Measurements from ENCODE around the gene ZNF276. TPM values are rescaled to one million over a fixed set of nuclear protein-coding genes. Genes with fewer than 3 reads are reported as not detected.

ZNF276 gene, protein sequence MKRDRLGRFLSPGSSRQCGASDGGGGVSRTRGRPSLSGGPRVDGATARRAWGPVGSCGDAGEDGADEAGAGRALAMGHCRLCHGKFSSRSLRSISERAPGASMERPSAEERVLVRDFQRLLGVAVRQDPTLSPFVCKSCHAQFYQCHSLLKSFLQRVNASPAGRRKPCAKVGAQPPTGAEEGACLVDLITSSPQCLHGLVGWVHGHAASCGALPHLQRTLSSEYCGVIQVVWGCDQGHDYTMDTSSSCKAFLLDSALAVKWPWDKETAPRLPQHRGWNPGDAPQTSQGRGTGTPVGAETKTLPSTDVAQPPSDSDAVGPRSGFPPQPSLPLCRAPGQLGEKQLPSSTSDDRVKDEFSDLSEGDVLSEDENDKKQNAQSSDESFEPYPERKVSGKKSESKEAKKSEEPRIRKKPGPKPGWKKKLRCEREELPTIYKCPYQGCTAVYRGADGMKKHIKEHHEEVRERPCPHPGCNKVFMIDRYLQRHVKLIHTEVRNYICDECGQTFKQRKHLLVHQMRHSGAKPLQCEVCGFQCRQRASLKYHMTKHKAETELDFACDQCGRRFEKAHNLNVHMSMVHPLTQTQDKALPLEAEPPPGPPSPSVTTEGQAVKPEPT
- total RNA-seq: 78.6 TPM

DNA sequence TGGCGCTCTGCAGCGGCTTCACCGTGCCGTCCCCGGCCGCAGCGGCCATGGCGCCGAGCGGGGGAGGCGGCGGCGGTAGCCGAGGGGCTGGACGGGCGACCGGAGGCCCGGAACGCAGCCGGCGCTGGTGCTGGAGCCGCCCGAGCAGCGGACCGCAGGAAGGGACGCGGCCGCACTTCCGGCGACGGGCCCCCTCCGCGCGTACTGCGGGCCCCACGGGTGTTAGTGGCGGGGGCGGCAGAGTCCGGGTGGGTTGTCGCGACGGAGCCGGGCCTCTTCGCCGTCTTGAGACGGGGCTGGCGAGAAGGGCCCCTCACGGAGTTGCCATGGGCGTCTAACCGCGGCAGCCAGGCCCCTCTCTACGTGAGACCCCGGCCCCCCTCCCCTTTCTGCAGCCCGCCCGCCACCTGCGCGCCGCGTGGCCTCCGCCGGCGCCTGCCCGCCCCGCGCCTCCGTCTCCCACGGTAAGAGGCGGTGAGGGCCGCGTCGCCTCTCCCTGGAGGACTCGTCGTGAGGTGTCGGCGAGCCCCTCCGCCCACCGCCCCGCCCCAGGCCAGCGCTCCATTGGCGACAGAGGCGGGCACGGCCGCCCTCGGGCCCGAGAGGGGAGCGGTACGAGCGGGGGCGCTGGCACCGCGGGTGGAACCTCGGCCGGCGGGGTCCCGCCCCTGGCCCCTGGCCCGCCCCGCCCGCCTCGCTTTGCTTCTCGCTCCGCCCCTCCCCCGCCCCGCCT is at the start of gene ZNF276, which contains the start of gene VPS9D1:
Gene ZNF276, plus strand, starts transcription at position 725 of the 733 bp plus-strand sequence. CDS start 104 bp downstream, outside the sequence.
Gene VPS9D1, minus strand, starts transcription at position 86 of the 733 bp plus-strand sequence. Its CDS starts 37 bp downstream, at position 49.

DNA sequence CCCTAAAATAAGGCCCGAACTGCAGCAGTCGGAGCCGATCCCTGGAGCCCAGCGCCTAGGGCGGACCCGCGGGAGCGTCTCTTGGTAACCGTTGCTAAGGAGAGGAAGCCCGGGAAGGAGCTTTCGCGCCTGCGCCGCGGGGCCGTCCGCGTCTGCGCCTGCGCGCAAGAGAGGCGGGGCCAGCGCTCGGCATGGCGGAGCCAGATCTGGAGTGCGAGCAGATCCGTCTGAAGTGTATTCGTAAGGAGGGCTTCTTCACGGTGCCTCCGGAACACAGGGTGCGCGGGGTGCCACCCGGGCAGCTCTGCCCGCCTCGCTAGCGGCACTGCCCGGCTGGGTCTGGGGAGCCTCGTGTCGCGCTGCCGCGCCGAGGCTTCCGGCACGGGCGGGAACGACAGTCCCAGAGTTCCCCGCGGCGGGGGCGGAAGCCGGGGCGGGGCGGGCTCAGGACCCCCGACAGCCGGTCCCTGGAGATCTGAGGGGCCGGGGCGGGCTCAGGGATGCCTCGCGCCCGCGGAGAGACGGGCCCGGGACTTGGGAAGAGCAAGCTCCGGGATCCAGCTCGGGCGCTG is 34.7 kb upstream of the ZNF276 start, which contains the start of gene CDK10:
Gene CDK10, plus strand, starts transcription at position 170 of the 572 bp plus-strand sequence. Its CDS starts 22 bp downstream, at position 192.

DNA sequence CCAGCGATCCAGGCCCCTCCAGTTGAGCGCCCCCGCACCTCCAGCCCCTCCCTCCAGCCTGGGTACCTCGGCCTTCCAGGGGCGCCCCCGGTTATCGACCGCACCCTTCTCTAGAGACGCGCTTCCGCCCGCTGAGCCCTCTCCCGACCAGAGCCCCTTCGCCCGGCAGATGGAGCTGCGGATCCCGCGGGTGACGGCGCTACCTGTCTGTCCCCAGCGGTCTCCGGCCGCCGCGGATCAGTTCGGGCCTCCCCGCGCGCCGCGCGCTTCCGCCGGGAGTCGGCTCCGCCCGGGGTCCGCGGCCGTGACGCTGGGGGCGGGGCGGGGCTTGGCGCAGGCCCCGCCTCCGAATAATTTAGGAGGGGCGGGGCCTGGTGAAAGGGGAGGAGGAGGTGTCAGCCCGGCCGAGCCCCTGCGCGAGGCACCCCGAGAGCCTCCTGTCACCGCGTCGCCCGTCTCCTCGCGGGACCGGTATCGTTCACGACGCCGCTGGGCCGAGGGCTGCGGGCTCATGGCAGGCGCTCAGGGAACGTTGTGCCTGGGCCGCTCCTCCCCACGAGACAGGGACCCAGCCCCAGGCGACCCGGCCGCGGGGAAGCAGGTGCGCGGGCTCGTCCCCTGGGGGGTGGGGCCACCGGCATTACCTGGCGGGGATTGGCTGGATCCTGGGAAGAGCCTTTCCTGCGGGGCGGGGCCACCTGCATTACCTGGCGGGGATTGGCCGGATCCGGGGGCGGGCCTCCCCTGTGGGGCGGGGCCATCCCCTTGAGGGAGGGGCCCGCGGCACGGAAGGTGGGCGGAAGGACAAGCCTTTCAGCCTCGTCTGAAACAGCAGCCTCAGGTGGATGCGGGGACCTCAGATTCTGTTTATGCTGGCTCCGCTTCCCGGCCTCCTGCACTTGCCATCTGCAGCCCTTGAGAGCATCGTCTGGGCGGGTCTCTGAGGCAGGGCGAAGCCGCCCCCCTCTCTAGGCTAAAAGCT is 19.6 kb upstream of the ZNF276 start, which contains the start of gene SPATA2L:
Gene SPATA2L, minus strand, starts transcription at position 281 of the 982 bp plus-strand sequence. CDS start 473 bp downstream, outside the sequence.

Other genes starting within 250 kb of the ZNF276 start
- 108 TPM for gene ANKRD11, start 231.0 kb upstream of the ZNF276 start, total RNA-seq
- 191 TPM for gene SPG7, start 213.1 kb upstream of the ZNF276 start, total RNA-seq
- gene RPL13, start 160.9 kb upstream of the ZNF276 start, total RNA-seq: 1,995 TPM
- 2.0 TPM for gene CPNE7, start 145.8 kb upstream of the ZNF276 start, total RNA-seq
- 1.0 TPM for gene DPEP1, start 107.9 kb upstream of the ZNF276 start, total RNA-seq
- gene CHMP1A, start 63.8 kb upstream of the ZNF276 start, total RNA-seq: 49.9 TPM
- 9.7 TPM for gene SPATA33, start 63.7 kb upstream of the ZNF276 start, total RNA-seq
- gene CDK10, start 34.8 kb upstream of the ZNF276 start, total RNA-seq: 60.5 TPM
- 12.7 TPM for gene SPATA2L, start 19.8 kb upstream of the ZNF276 start, total RNA-seq
- gene VPS9D1, start 639 bp upstream of the ZNF276 start, total RNA-seq: 12.1 TPM
- 17.5 TPM for gene FANCA, start 95.1 kb downstream of the ZNF276 start, total RNA-seq
- 16.1 TPM for gene SPIRE2, start 106.9 kb downstream of the ZNF276 start, total RNA-seq
- 183 TPM for gene TCF25, start 152.1 kb downstream of the ZNF276 start, total RNA-seq
- gene MC1R, start 197.3 kb downstream of the ZNF276 start, total RNA-seq: 5.7 TPM
- gene TUBB3, start 201.8 kb downstream of the ZNF276 start, total RNA-seq: 294 TPM
- gene DEF8, start 227.2 kb downstream of the ZNF276 start, total RNA-seq: 80.8 TPM

Data from camera-type eye (tissue), 1 donor.